Neural progenitor cell (in vitro differentiated cells): Measurements from ENCODE around the gene PIP4K2B.

Experiments
- EZH2 ChIP-seq: fragments of 200-600 bp; sonication (generic); IDR thresholded peaks from 2 replicates; pipeline ENCODE4 v1.6.1; 2017; ENCODE audit warnings: antibody characterized with exemption, mild to moderate bottlenecking, moderate library complexity
- EZH2phosphoT487 ChIP-seq: fragments of 200-600 bp; sonication (generic); IDR thresholded peaks from 2 replicates; pipeline ENCODE4 v1.6.1; 2017; ENCODE audit warnings: antibody characterized with exemption
- TF ChIP-seq, protein P1 (sequence below): fragments of 200-600 bp; sonication (generic); IDR thresholded peaks from 2 replicates; pipeline ENCODE4 v1.5.1; 2017; ENCODE audit warnings: antibody characterized with exemption, mild to moderate bottlenecking

- TF ChIP-seq, protein P1, sequence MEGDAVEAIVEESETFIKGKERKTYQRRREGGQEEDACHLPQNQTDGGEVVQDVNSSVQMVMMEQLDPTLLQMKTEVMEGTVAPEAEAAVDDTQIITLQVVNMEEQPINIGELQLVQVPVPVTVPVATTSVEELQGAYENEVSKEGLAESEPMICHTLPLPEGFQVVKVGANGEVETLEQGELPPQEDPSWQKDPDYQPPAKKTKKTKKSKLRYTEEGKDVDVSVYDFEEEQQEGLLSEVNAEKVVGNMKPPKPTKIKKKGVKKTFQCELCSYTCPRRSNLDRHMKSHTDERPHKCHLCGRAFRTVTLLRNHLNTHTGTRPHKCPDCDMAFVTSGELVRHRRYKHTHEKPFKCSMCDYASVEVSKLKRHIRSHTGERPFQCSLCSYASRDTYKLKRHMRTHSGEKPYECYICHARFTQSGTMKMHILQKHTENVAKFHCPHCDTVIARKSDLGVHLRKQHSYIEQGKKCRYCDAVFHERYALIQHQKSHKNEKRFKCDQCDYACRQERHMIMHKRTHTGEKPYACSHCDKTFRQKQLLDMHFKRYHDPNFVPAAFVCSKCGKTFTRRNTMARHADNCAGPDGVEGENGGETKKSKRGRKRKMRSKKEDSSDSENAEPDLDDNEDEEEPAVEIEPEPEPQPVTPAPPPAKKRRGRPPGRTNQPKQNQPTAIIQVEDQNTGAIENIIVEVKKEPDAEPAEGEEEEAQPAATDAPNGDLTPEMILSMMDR, result no peak
- TF ChIP-seq EZH2 (no peak), EZH2phosphoT487 (no peak)
Observed at GRCh38 chr17:38740044-38740443, 59.3 kb downstream of the PIP4K2B start.
